CD14-positive monocyte (primary cell): Measurements from ENCODE around the gene ZNF423. TPM values are rescaled to one million over a fixed set of nuclear protein-coding genes. Genes with fewer than 3 reads are reported as not detected.

Source experiments
- DNase-seq, 3 donors: peaks; one replicate each; pipeline ENCODE4 v3.0.0-alpha.2; 2011 to 2022
- H2AFZ ChIP-seq: 2 replicates; pipeline ENCODE4 v1.6.0; 2012; ENCODE audit warnings: mild to moderate bottlenecking, low read depth, low read length, inconsistent platforms; ENCODE audit not compliant: insufficient read depth, poor library complexity, severe bottlenecking
- H3K27ac ChIP-seq, 2 donors: 1 replicate in 1 of 2; 2 replicates in 1 of 2; pipeline ENCODE4 v1.5.1; 2012 to 2013; ENCODE audit warnings: low read length in 2 of 2, control low read depth in 1 of 2, inconsistent platforms in 1 of 2, low read depth in 1 of 2, mild to moderate bottlenecking in 1 of 2
- H3K27me3 ChIP-seq, 2 donors: one replicate each; pipeline versions ENCODE4 v1.6.0 to v1.6.1; 2011 to 2013; ENCODE audit warnings: low read length in 2 of 2; ENCODE audit not compliant: control insufficient read depth in 2 of 2, insufficient read depth in 2 of 2
- H3K36me3 ChIP-seq, 2 donors: replicated peaks in 1 of 2; 1 replicate in 1 of 2; 2 replicates in 1 of 2; pipeline versions ENCODE4 v1.5.1 to v1.6.1; 2012 to 2013; ENCODE audit warnings: low read length in 2 of 2, control low read depth in 1 of 2, inconsistent platforms in 1 of 2, mild to moderate bottlenecking in 1 of 2; ENCODE audit not compliant: insufficient read depth in 2 of 2, control insufficient read depth in 1 of 2
- H3K4me1 ChIP-seq, 2 donors: 1 replicate in 1 of 2; 2 replicates in 1 of 2; pipeline versions ENCODE4 v1.5.1 to v1.6.1; 2012 to 2013; ENCODE audit warnings: low read length in 2 of 2, control low read depth in 1 of 2, inconsistent platforms in 1 of 2, mild to moderate bottlenecking in 1 of 2, moderate library complexity in 1 of 2; ENCODE audit not compliant: insufficient read depth in 2 of 2, control insufficient read depth in 1 of 2
- H3K4me2 ChIP-seq: replicated peaks from 2 replicates; pipeline ENCODE3; 2012; ENCODE audit warnings: low read length, moderate library complexity, mild to moderate bottlenecking; ENCODE audit not compliant: poor library complexity, severe bottlenecking; ENCODE audit errors: extremely low read depth
- H3K4me3 ChIP-seq, 3 experiments: fragments of 200-600 bp in 1 of 3; sonication (generic) in 1 of 3; replicated peaks in 1 of 3; 1 replicate in 2 of 3; 2 replicates in 1 of 3; pipeline ENCODE4 v1.5.1; 2011 to 2013; ENCODE audit warnings: low read length in 3 of 3, mild to moderate bottlenecking in 3 of 3, control low read depth in 2 of 3, low read depth in 2 of 3, inconsistent platforms in 1 of 3, moderate library complexity in 1 of 3
- H3K79me2 ChIP-seq: 2 replicates; pipeline ENCODE4 v1.6.0; 2012; ENCODE audit warnings: mild to moderate bottlenecking, control low read depth, inconsistent platforms, low read length, moderate library complexity; ENCODE audit not compliant: insufficient read depth
- H3K9ac ChIP-seq: 2 replicates; pipeline ENCODE4 v1.6.0; 2017; ENCODE audit warnings: low read length, mild to moderate bottlenecking; ENCODE audit not compliant: insufficient read depth, poor library complexity, severe bottlenecking
- H3K9me3 ChIP-seq, 2 donors: replicated peaks in 1 of 2; 1 replicate in 1 of 2; 2 replicates in 1 of 2; pipeline versions ENCODE4 v1.5.1 to v1.6.1; 2012 to 2013; ENCODE audit warnings: low read length in 2 of 2, control low read depth in 1 of 2; ENCODE audit not compliant: control insufficient read depth in 1 of 2, insufficient read depth in 1 of 2
- H4K20me1 ChIP-seq: 2 replicates; pipeline ENCODE4 v1.6.0; 2012; ENCODE audit warnings: mild to moderate bottlenecking, low read length, control low read depth, moderate library complexity; ENCODE audit not compliant: insufficient read depth
- H3K27ac Mint-ChIP-seq, 7 donors: one replicate each; pipeline ENCODE4 v1.8.0; 2020; ENCODE audit warnings: mild to moderate bottlenecking in 7 of 7, mixed read lengths in 7 of 7, moderate library complexity in 6 of 7, inconsistent platforms in 2 of 7
- H3K27me3 Mint-ChIP-seq, 3 donors: one replicate each; pipeline ENCODE4 v1.8.0; 2021 to 2022; ENCODE audit warnings: low read depth in 3 of 3, mild to moderate bottlenecking in 3 of 3, mixed read lengths in 3 of 3, moderate library complexity in 3 of 3, inconsistent platforms in 1 of 3
- H3K36me3 Mint-ChIP-seq, 2 donors: one replicate each; pipeline ENCODE4 v1.8.0; 2020; ENCODE audit warnings: mixed read lengths in 2 of 2, inconsistent platforms in 1 of 2, mild to moderate bottlenecking in 1 of 2
- H3K4me1 Mint-ChIP-seq: one replicate; pipeline ENCODE4 v1.8.0; 2020; ENCODE audit warnings: mild to moderate bottlenecking, mixed read lengths
- H3K4me3 Mint-ChIP-seq, 2 donors: one replicate each; pipeline ENCODE4 v1.8.0; 2020; ENCODE audit warnings: mild to moderate bottlenecking in 2 of 2, mixed read lengths in 2 of 2, moderate library complexity in 1 of 2
- H3K9me3 Mint-ChIP-seq, 7 donors: one replicate each; pipeline ENCODE4 v1.8.0; 2020 to 2022; ENCODE audit warnings: mixed read lengths in 7 of 7, mild to moderate bottlenecking in 6 of 7, moderate library complexity in 6 of 7, inconsistent platforms in 2 of 7
- WGBS: methylation state at CpG from one replicate; pipeline ENCODE4 v1.1.5; 2013; ENCODE audit warnings: missing lambda C conversion rate; ENCODE audit not compliant: insufficient coverage; 5-methylcytosine and 5-hydroxymethylcytosine counted together
- intact Hi-C, 2 donors: fragments of 100-400 bp; cut with micrococcal nuclease; formaldehyde crosslinking; loops; one replicate each; pipeline versions ENCODE4 v1.15.0 to v1.15.1; 2023
- polyA plus RNA-seq, 3 donors: library from polyadenylated mRNA; depleted of rRNA in 1 of 3; unstranded in 2 of 3; stranded (reverse) in 1 of 3; fragments of 300-500 nt in 2 of 3; fragments of >200 nt in 1 of 3; fragmentation: Illumina TruSeq in 2 of 3; gene quantifications; 1 replicate in 2 of 3; 2 replicates in 1 of 3; pipeline ENCODE4 v1.2.3, GENCODE V29; 2012 to 2021
- TF ChIP-seq, protein P1 (sequence below): fragments of 200-600 bp; IDR thresholded peaks from one replicate; pipeline ENCODE4 v1.8.0; 2022; ENCODE audit warnings: antibody characterized with exemption, mild to moderate bottlenecking

The ZNF423 gene
- polyA plus RNA-seq, 3 donors = not detected

DNA sequence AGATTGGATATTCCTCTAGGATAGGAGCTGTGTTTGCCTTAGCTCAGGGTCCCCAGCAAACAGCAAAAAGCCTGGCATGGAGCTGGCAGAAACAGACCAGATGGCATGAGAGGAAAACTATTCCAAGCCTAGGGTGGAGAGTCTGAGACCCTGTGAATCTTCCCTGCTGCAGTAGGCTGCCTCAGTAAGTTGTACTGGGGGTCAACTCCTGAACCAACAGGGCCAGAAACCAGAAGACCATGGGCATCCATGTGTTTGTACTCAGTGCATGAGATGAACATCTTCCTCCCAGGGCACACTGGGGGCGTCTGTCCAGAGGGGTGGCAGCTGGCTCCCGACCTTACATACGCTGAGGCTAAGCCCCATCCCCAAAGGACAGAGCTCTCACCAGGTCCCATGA, 267.9 kb downstream of the ZNF423 start:
- H3K27ac Mint-ChIP-seq = no peak overlapping the region
- peaks cover 0 to 2% (median 0%) of the 10 kb centered on the region in 3 donors for H3K27me3 Mint-ChIP-seq
- intact Hi-C loops = no loop called here
- Histone ChIP-seq H3K27ac (no peak overlapping the region), H3K4me3 (no peak overlapping the region), H2AFZ (no peak overlapping the region), H3K9me3 (no peaks in the 10 kb centered on the region), H3K9ac (no peak overlapping the region), H3K4me1 (peaks cover 0 to 2% of the 10 kb centered on the region in 2 donors), H3K4me2 (no peak overlapping the region), H4K20me1 (no peaks in the 10 kb centered on the region), H3K79me2 (no peaks in the 10 kb centered on the region), H3K27me3 (no peaks in the 10 kb centered on the region), H3K36me3 (no peaks in the 10 kb centered on the region)
- TF ChIP-seq, protein P1, sequence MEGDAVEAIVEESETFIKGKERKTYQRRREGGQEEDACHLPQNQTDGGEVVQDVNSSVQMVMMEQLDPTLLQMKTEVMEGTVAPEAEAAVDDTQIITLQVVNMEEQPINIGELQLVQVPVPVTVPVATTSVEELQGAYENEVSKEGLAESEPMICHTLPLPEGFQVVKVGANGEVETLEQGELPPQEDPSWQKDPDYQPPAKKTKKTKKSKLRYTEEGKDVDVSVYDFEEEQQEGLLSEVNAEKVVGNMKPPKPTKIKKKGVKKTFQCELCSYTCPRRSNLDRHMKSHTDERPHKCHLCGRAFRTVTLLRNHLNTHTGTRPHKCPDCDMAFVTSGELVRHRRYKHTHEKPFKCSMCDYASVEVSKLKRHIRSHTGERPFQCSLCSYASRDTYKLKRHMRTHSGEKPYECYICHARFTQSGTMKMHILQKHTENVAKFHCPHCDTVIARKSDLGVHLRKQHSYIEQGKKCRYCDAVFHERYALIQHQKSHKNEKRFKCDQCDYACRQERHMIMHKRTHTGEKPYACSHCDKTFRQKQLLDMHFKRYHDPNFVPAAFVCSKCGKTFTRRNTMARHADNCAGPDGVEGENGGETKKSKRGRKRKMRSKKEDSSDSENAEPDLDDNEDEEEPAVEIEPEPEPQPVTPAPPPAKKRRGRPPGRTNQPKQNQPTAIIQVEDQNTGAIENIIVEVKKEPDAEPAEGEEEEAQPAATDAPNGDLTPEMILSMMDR = no peak
- peaks cover 0 to 3% (median 0%) of the 10 kb centered on the region in 7 donors for H3K9me3 Mint-ChIP-seq
- no peak overlapping the region for H3K4me3 Mint-ChIP-seq
- DNase-seq = no peak
- H3K36me3 Mint-ChIP-seq = no peaks in the 10 kb centered on the region
- peaks cover 8% of the 10 kb centered on the region for H3K4me1 Mint-ChIP-seq
- no CpG with 5 or more reads among the region's 3 CpGs for WGBS

DNA sequence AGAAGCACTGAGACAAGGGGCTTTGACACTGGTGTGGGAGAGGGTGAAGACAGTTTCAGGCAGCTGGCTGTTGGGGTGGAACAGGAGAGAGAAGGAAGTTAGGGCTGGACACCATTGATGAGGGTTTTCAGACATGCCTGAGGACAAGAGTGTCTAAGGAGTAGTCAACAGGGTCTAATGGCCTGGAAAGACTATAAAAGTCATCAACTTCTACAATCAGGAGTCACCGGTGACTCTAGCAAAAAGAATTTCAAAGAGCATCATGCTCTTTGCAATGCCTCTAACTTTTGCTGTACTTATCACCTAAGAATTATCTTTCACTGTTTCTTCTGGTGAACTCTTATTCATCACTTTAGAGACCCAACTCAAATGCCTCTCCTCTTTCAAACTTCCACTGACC, 268.4 kb downstream of the ZNF423 start:
- H3K27ac ChIP-seq = no peak overlapping the region
- peaks cover 0 to 2% of the 10 kb centered on the region in 2 donors for H3K4me1 ChIP-seq

More for the DNA sequence above, 268.4 kb downstream of the ZNF423 start:
- TF ChIP-seq, protein P1 = no peak
- H3K36me3 Mint-ChIP-seq = no peaks in the 10 kb centered on the region
- no peak for DNase-seq
- H3K9me3 ChIP-seq = no peaks in the 10 kb centered on the region
- WGBS = 92% methylated on average over 1 of the region's 1 CpG
- H3K4me2 ChIP-seq = no peak overlapping the region
- H3K4me3 ChIP-seq = no peak overlapping the region
- H3K79me2 ChIP-seq = no peaks in the 10 kb centered on the region
- no peak overlapping the region for H2AFZ ChIP-seq
- H3K4me1 Mint-ChIP-seq = peaks cover 8% of the 10 kb centered on the region
- H3K36me3 ChIP-seq = no peaks in the 10 kb centered on the region
- no peaks in the 10 kb centered on the region for H4K20me1 ChIP-seq
- intact Hi-C loops = no loop called here
- peaks cover 0 to 3% (median 0%) of the 10 kb centered on the region in 7 donors for H3K9me3 Mint-ChIP-seq
- no peak overlapping the region for H3K9ac ChIP-seq
- H3K4me3 Mint-ChIP-seq = no peak overlapping the region
- H3K27ac Mint-ChIP-seq = no peak overlapping the region
- no peaks in the 10 kb centered on the region for H3K27me3 ChIP-seq
- peaks cover 0 to 2% (median 0%) of the 10 kb centered on the region in 3 donors for H3K27me3 Mint-ChIP-seq
